Heart right ventricle (tissue), 16 donors: ENCODE data around the gene TH. TPM values are rescaled to one million over a fixed set of nuclear protein-coding genes. Genes with fewer than 3 reads are reported as not detected.

Experiments
- ATAC-seq, 8 donors: fragments of 200-7000 bp; cut with Tn5 transposase; one replicate each; pipeline ENCODE4 v1.9.1; 2020; ENCODE audit warnings: mild to moderate bottlenecking in 8 of 8, moderate library complexity in 8 of 8, moderate number of reproducible peaks in 1 of 8
- DNase-seq, 2 donors: peaks; one replicate each; pipeline ENCODE4 v3.0.0-alpha.2; 2020
- H3K27ac ChIP-seq, 10 donors: fragments of 200-600 bp; sonication (generic) in 2 of 10; one replicate each; pipeline versions ENCODE4 v1.5.0 to v1.8.0; 2020 to 2022; ENCODE audit warnings: mild to moderate bottlenecking in 3 of 10
- H3K27me3 ChIP-seq, 7 donors: fragments of 200-600 bp; one replicate each; pipeline ENCODE4 v1.8.0; 2021 to 2022; ENCODE audit warnings: mild to moderate bottlenecking in 2 of 7
- H3K36me3 ChIP-seq, 9 donors: fragments of 200-600 bp; sonication (generic) in 1 of 9; one replicate each; pipeline versions ENCODE4 v1.5.0 to v1.8.0; 2020 to 2022; ENCODE audit warnings: mild to moderate bottlenecking in 2 of 9
- H3K4me1 ChIP-seq, 9 donors: fragments of 200-600 bp; sonication (generic) in 1 of 9; one replicate each; pipeline versions ENCODE4 v1.5.0 to v1.8.0; 2020 to 2022; ENCODE audit warnings: mild to moderate bottlenecking in 4 of 9
- H3K4me3 ChIP-seq, 10 donors: fragments of 200-600 bp; sonication (generic) in 2 of 10; one replicate each; pipeline versions ENCODE4 v1.5.0 to v1.8.0; 2020 to 2022; ENCODE audit warnings: mild to moderate bottlenecking in 7 of 10, moderate library complexity in 2 of 10
- H3K9me3 ChIP-seq, 11 donors: fragments of 200-600 bp in 10 of 11; sonication (generic) in 2 of 11; one replicate each; pipeline versions ENCODE4 v1.5.0 to v1.8.0; 2013 to 2022; ENCODE audit warnings: mild to moderate bottlenecking in 2 of 11, control low read depth in 1 of 11, moderate library complexity in 1 of 11
- WGBS, 2 donors: extraction: QIAGEN DNeasy Blood & Tissue Kit; methylation state at CpG; one replicate each; pipeline ENCODE4 v1.1.7; 2013; ENCODE audit warnings: inconsistent platforms in 1 of 2; 5-methylcytosine and 5-hydroxymethylcytosine counted together
- intact Hi-C, 10 donors: fragments of 100-400 bp; cut with DNase I; formaldehyde crosslinking; loops; one replicate each; pipeline versions ENCODE4 v1.11.1 to v1.14.2; 2022
- polyA plus RNA-seq, 2 donors: library from polyadenylated mRNA; stranded (reverse); fragments of 200-250 nt; gene quantifications; one replicate each; pipeline ENCODE4 v1.2.3, GENCODE V29; 2013
- total RNA-seq, 10 donors: library from RNA; stranded (reverse); fragmentation: NEBNext Ultra II Directional in 3 of 10; extraction: Animal tissue kit (Norgen Biotek cat#: 25700) in 3 of 10; gene quantifications; one replicate each; pipeline versions ENCODE4 v1.2.1 to v1.2.4, GENCODE V29; 2021 to 2023
- TF ChIP-seq, protein P1 (sequence below), 9 donors: fragments of 200-600 bp; sonication (generic) in 2 of 9; IDR thresholded peaks; one replicate each; pipeline versions ENCODE4 v1.5.0 to v1.8.0; 2021 to 2022; ENCODE audit warnings: antibody characterized with exemption in 9 of 9, mild to moderate bottlenecking in 5 of 9, moderate library complexity in 1 of 9
- donor health status: Arrhythmogenic right ventricular cardiomyopathy.
- donor health status: ischemic (EF 13 %, LVEDD 7.1; RV severe dilation, severe dysfunction).
- donor health status: healthy with polysubstance abuse.
- donor health status: DM: no; HTN: yes; CAD: no.
- donor health status: DM: no; HTN: no; CAD: no.
- donor health status: ischemic (EF 25% LVEDD 6.9; RV normal size, moderate dysfunction).
- donor health status: ischemic (EF 25% LVEDD 5.7; RV mildly dilated, moderate dysfunction).
- donor health status: healthy.
- donor health status: DM: yes; HTN: yes; CAD: no.
- donor health status: Ischemic cardiomyopathy.
- donor health status: ischemic (EF 35%, LVEDD 5.7; RV mildly dilated, moderate dysfunction).
- donor health status: nonischemic (EF 11% LVEDD 7.7; RV severe dilation, severe dysfunction).
- donor health status: DM: yes; HTN: yes; CAD: no.
- donor health status: PGD.
- donor health status: ischemic (EF 29% LVEDD 5.4; RV normal size, mild dysfunction).
- donor health status: nonischemic (EF 23%, LVEDD 6.1; RV moderate dilation, normal function).

The TH gene
- total and polyA plus RNA-seq, 12 donors: 0.14 to 0.15 TPM; not detected in 10

DNA sequence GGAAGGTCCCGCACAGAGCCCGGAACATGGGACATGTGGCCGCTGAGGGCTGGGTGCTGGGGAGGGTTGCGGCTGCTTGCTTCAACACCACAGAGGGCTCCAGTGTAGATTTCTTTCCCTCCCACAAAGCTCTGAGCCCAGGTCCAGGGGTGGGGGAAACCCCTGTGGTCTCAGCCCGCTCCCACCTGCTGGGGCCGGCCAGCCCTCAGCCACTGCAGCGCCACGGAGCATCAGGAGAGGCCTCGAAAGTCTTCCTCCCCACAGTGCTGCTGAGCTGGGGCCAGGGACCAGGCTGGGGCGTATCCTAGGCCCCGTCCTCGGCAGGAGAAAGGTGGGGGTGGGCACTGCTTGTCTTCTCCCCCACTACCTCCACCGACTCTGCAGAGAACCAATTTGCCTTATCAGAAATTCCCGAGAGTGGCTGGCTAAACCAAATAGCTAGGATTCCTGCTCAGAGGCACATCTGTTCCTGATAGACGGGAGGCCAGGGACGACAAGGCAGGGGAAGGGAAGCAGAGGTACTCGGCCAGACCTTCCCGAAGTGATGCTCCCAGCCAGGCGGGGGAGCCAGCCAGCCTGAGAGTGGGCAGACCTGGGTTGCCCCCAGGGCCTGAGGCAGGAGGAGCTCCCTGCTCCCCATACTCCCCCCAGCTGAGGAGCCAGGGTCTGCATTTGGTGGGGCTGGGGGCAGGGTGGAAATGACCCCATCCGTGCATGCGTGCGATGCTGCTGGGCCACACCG lies 51.1 kb downstream of the TH start:
- TF ChIP-seq, protein P1, sequence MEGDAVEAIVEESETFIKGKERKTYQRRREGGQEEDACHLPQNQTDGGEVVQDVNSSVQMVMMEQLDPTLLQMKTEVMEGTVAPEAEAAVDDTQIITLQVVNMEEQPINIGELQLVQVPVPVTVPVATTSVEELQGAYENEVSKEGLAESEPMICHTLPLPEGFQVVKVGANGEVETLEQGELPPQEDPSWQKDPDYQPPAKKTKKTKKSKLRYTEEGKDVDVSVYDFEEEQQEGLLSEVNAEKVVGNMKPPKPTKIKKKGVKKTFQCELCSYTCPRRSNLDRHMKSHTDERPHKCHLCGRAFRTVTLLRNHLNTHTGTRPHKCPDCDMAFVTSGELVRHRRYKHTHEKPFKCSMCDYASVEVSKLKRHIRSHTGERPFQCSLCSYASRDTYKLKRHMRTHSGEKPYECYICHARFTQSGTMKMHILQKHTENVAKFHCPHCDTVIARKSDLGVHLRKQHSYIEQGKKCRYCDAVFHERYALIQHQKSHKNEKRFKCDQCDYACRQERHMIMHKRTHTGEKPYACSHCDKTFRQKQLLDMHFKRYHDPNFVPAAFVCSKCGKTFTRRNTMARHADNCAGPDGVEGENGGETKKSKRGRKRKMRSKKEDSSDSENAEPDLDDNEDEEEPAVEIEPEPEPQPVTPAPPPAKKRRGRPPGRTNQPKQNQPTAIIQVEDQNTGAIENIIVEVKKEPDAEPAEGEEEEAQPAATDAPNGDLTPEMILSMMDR (IDR thresholded peaks at IDR 0.05): no peak
- ATAC-seq: no peak
- WGBS, 2 donors: 47 to 52% methylated on average over 23 of the region's 23 CpGs

DNA sequence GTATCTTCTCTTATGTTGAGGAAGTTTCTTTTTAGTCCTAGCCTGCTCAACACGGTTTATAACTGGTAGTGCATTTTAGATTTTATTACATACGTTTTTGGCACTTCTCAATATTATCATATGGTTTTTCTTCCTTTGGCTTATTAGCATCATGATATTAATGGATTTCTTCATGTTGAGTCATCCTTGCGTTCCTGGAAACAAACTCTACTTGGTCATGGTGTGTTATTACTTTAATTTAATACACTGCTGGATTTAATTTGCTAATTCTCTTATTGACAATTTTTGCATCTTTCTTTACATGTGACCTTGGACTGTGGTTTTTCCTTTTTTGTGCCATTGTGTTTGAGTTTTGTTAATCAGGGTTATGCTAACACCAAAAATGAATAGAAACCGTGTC lies 52.9 kb downstream of the TH start:
- TF ChIP-seq, protein P1 (IDR thresholded peaks at IDR 0.05): no peak
- H3K27ac ChIP-seq: no peak overlapping the region
- intact Hi-C loops: no loop called here
- no peaks in the 10 kb centered on the region for H3K4me1 ChIP-seq
- DNase-seq (no peak), ATAC-seq (no peak)
- peaks cover 0 to 31% (median 26%) of the 10 kb centered on the region in 7 donors for H3K27me3 ChIP-seq
- WGBS, 2 donors: 82 to 89% methylated on average over 4 of the region's 4 CpGs
- H3K9me3 ChIP-seq: peaks cover 0 to 20% (median 9%) of the 10 kb centered on the region in 11 donors
- H3K36me3 ChIP-seq: no peaks in the 10 kb centered on the region
- no peak overlapping the region for H3K4me3 ChIP-seq

More for the DNA sequence above, 51.1 kb downstream of the TH start:
- DNase-seq: no peak
- Histone ChIP-seq H3K4me3 (no peak overlapping the region), H3K27ac (no peak overlapping the region), H3K36me3 (no peaks in the 10 kb centered on the region), H3K9me3 (peaks cover 0 to 20% (median 9%) of the 10 kb centered on the region in 11 donors), H3K4me1 (no peaks in the 10 kb centered on the region), H3K27me3 (peaks cover 0 to 31% (median 26%) of the 10 kb centered on the region in 7 donors)
- intact Hi-C loops: loop anchor here in 1 of 10 donors (5.0 kb wide), 1 partner anchor 43 kb away; no protein-coding TSS in a partner anchor

DNA sequence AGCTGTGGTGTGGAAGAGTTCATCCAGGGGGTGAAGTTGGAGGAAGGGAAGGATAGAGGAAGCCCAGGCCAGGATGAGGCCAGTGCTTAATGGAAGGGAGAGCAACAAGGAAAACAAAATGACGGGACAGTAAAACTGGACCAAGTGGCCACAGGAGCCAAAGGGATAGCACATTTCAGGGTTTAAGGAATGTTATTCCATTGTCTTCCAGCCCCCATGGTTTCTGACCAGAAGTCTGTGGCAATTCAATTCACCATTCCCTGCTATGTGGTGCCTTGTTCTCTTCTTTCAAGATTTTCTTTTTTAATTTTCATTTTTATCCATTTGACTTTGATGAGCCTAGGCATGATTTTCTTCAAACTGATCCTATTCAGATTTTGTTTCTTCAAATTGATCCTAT lies 54.9 kb downstream of the TH start:
- intact Hi-C loops: no loop called here
- 93 to 100% methylated on average over 1 of the region's 1 CpG for WGBS, 2 donors

DNA sequence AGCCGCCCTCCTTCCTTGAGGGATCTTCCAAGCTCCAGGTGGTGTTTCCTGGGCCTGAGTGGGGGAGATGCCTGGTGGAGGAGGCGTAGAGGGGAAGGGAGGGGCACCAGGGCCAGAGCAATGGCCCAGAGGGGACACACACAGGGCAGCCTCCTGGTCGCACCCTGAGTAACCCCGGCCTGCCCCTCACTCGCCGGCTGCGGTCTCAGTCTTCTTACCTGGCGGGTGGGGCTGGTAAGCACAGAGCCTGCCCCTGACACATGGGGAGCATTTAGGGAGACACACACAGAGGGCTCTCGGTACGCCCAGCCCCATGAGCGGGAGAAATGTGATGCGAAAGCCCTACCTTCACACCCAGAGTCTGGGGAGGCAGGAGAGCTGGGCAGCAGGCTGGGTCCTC lies 56.3 kb downstream of the TH start:
- intact Hi-C loops: no loop called here
- H3K4me1 ChIP-seq: no peaks in the 10 kb centered on the region
- no peak overlapping the region for H3K4me3 ChIP-seq
- no peaks in the 10 kb centered on the region for H3K36me3 ChIP-seq
- 96 to 98% methylated on average over 12 of the region's 12 CpGs for WGBS, 2 donors
- H3K27me3 ChIP-seq: peaks cover 0 to 10% (median 8%) of the 10 kb centered on the region in 7 donors
- no peak overlapping the region for H3K27ac ChIP-seq
- ATAC-seq (no peak), DNase-seq (no peak)
- peaks cover 0 to 20% (median 9%) of the 10 kb centered on the region in 11 donors for H3K9me3 ChIP-seq
- TF ChIP-seq, protein P1 (IDR thresholded peaks at IDR 0.05): no peak

More for the DNA sequence above, 54.9 kb downstream of the TH start:
- peaks cover 0 to 20% (median 9%) of the 10 kb centered on the region in 11 donors for H3K9me3 ChIP-seq
- H3K4me1 ChIP-seq: no peaks in the 10 kb centered on the region
- H3K4me3 ChIP-seq: no peak overlapping the region
- peaks cover 0 to 24% (median 21%) of the 10 kb centered on the region in 7 donors for H3K27me3 ChIP-seq
- TF ChIP-seq, protein P1 (IDR thresholded peaks at IDR 0.05): no peak
- DNase-seq (no peak), ATAC-seq (no peak)
- no peak overlapping the region for H3K27ac ChIP-seq
- H3K36me3 ChIP-seq: no peaks in the 10 kb centered on the region
